SK-N-SH (cell line): ENCODE measurements around the gene ZNF462. TPM values are rescaled to one million over a fixed set of nuclear protein-coding genes. Genes with fewer than 3 reads are reported as not detected.

Experiments used
- CTCF ChIA-PET: fragments of 300-600, 350-600 bp; formaldehyde crosslinking; extraction: SDS; loops from one replicate; lab custom pipeline; 2021; lab: Yijun Ruan, JAX
- POLR2A ChIA-PET: fragments of 350-600 bp; sonication (Branson Sonifier 250); formaldehyde crosslinking; extraction: SDS; loops from one replicate; lab custom pipeline; 2020; ENCODE audit warnings: antibody characterized with exemption, inconsistent platforms; lab: Yijun Ruan, JAX
- DNase-seq: peaks from one replicate; pipeline ENCODE4 v3.0.0; 2012
- H2AFZ ChIP-seq: fragments of 200-600 bp; sonication (generic); 2 replicates; pipeline ENCODE4 v1.8.1; 2016; ENCODE audit warnings: antibody characterized with exemption, mild to moderate bottlenecking, low read depth
- H3F3A ChIP-seq: fragments of 200-600 bp; sonication (generic); replicated peaks from 2 replicates; pipeline ENCODE3; 2016; ENCODE audit warnings: antibody characterized with exemption, mild to moderate bottlenecking; ENCODE audit not compliant: insufficient read depth
- H3K27ac ChIP-seq, 2 experiments: fragments of 200-500 bp in 1 of 2; fragments of 200-600 bp in 1 of 2; sonication (Bioruptor generic) in 1 of 2; sonication (generic), shearing (Covaris generic) in 1 of 2; 2 replicates each; pipeline versions ENCODE4 v1.5.1 to v1.6.1; 2014 to 2016; ENCODE audit warnings: low read depth in 2 of 2, inconsistent platforms in 1 of 2, low read length in 1 of 2, mild to moderate bottlenecking in 1 of 2, mixed read lengths in 1 of 2
- H3K27me3 ChIP-seq: fragments of 200-600 bp; sonication (generic), shearing (Covaris generic); 2 replicates; pipeline ENCODE4 v1.6.1; 2016; ENCODE audit warnings: mixed run types; ENCODE audit not compliant: insufficient read depth
- H3K36me3 ChIP-seq, 2 experiments: fragments of 200-500 bp in 1 of 2; fragments of 200-600 bp in 1 of 2; sonication (Bioruptor generic) in 1 of 2; sonication (generic) in 1 of 2; replicated peaks in 1 of 2; 2 replicates each; pipeline versions ENCODE3 to v1.5.1; 2014 to 2016; ENCODE audit warnings: low read length in 1 of 2, mild to moderate bottlenecking in 1 of 2; ENCODE audit not compliant: insufficient read depth in 2 of 2, control insufficient read depth in 1 of 2
- H3K4me1 ChIP-seq, 2 experiments: fragments of 200-500 bp in 1 of 2; fragments of 200-600 bp in 1 of 2; sonication (Bioruptor generic) in 1 of 2; sonication (generic), shearing (Covaris generic) in 1 of 2; 2 replicates each; pipeline versions ENCODE4 v1.5.1 to v1.6.1; 2014 to 2016; ENCODE audit warnings: low read depth in 1 of 2, low read length in 1 of 2, mixed run types in 1 of 2; ENCODE audit not compliant: insufficient read depth in 2 of 2, control insufficient read depth in 1 of 2
- H3K4me2 ChIP-seq: fragments of 200-600 bp; sonication (generic), shearing (Covaris generic); 2 replicates; pipeline ENCODE4 v1.6.1; 2017; ENCODE audit warnings: mixed run types
- H3K4me3 ChIP-seq, 2 experiments: fragments of 200-500 bp in 1 of 2; fragments of 200-600 bp in 1 of 2; sonication (Bioruptor generic) in 1 of 2; sonication (generic), shearing (Covaris generic) in 1 of 2; 2 replicates each; pipeline versions ENCODE4 v1.5.1 to v1.8.1; 2014 to 2016; ENCODE audit warnings: low read depth in 2 of 2, inconsistent platforms in 1 of 2, low read length in 1 of 2, mild to moderate bottlenecking in 1 of 2, mixed read lengths in 1 of 2, moderate library complexity in 1 of 2
- H3K79me2 ChIP-seq: fragments of 200-600 bp; sonication (generic); 2 replicates; pipeline ENCODE4 v1.8.1; 2017; ENCODE audit warnings: mild to moderate bottlenecking; ENCODE audit not compliant: insufficient read depth
- H3K9ac ChIP-seq: fragments of 200-600 bp; sonication (generic); 2 replicates; pipeline ENCODE4 v1.6.1; 2017; ENCODE audit warnings: mixed run types
- H3K9me2 ChIP-seq: fragments of 200-600 bp; sonication (generic); 2 replicates; pipeline ENCODE4 v1.6.1; 2017; ENCODE audit warnings: mixed run types
- H3K9me3 ChIP-seq: fragments of 200-600 bp; sonication (generic); 2 replicates; pipeline ENCODE4 v1.6.1; 2017; ENCODE audit warnings: mixed run types, mild to moderate bottlenecking, moderate library complexity
- H4K20me1 ChIP-seq: fragments of 200-600 bp; sonication (generic); 2 replicates; pipeline ENCODE4 v1.6.1; 2017; ENCODE audit warnings: mild to moderate bottlenecking, mixed run types; ENCODE audit not compliant: insufficient read depth
- CHD2 ChIP-seq: fragments of 150-350 bp; IDR thresholded peaks from 2 replicates; pipeline ENCODE4 v1.6.1; 2018; ENCODE audit warnings: low read length; ENCODE audit not compliant: partially characterized antibody
- EZH2phosphoT487 ChIP-seq: fragments of 200-600 bp; sonication (generic); IDR thresholded peaks from 2 replicates; pipeline ENCODE4 v1.6.1; 2017; ENCODE audit warnings: low read depth, mixed run types, mild to moderate bottlenecking, antibody characterized with exemption, moderate library complexity, borderline replicate concordance
- MEF2A ChIP-seq: IDR thresholded peaks from 2 replicates; pipeline ENCODE4 v1.4.0; 2012; ENCODE audit warnings: low read depth, borderline replicate concordance
- NFIC ChIP-seq: IDR thresholded peaks from 2 replicates; pipeline ENCODE4 v1.4.0; 2012; ENCODE audit warnings: borderline replicate concordance
- NRF1 ChIP-seq: IDR thresholded peaks from 2 replicates; pipeline ENCODE4 v1.6.1; 2012; ENCODE audit warnings: low read depth, mild to moderate bottlenecking, low read length
- RCOR1 ChIP-seq: fragments of 150-350 bp; IDR thresholded peaks from 2 replicates; pipeline ENCODE4 v1.6.1; 2017; ENCODE audit warnings: antibody characterized with exemption, low read length
- RXRA ChIP-seq: IDR thresholded peaks from 2 replicates; pipeline ENCODE4 v1.4.0; 2012; ENCODE audit warnings: low read depth, mild to moderate bottlenecking, borderline replicate concordance
- TAF1 ChIP-seq: IDR thresholded peaks from 2 replicates; pipeline ENCODE4 v1.6.1; 2012; ENCODE audit warnings: low read depth, mild to moderate bottlenecking, low read length, moderate library complexity, borderline replicate concordance
- TCF12 ChIP-seq: IDR thresholded peaks from 2 replicates; pipeline ENCODE4 v1.4.0; 2012
- TEAD4 ChIP-seq: IDR thresholded peaks from 2 replicates; pipeline ENCODE4 v1.4.0; 2012; ENCODE audit warnings: mild to moderate bottlenecking, borderline replicate concordance; ENCODE audit not compliant: insufficient read depth
- YY1 ChIP-seq: IDR thresholded peaks from 2 replicates; pipeline ENCODE4 v1.4.0; 2012; ENCODE audit warnings: low read depth, mild to moderate bottlenecking
- WGBS: methylation state at CpG from one replicate; pipeline ENCODE4 v1.1.6; 2017; ENCODE audit warnings: low lambda C conversion rate; 5-methylcytosine and 5-hydroxymethylcytosine counted together
- polyA plus RNA-seq, 3 experiments: library from polyadenylated mRNA; depleted of rRNA; stranded (reverse); fragments of >200 nt; gene quantifications; 2 replicates each; pipeline ENCODE4 v1.2.3, GENCODE V29; 2012
- TF ChIP-seq, protein P1 (sequence below): fragments of 200-600 bp; sonication (generic); IDR thresholded peaks from 2 replicates; pipeline ENCODE4 v1.6.1; 2017; ENCODE audit warnings: antibody characterized with exemption, mild to moderate bottlenecking, moderate library complexity
- TF ChIP-seq, protein P2 (sequence below): IDR thresholded peaks from 2 replicates; pipeline ENCODE4 v1.4.0; 2012; ENCODE audit warnings: low read depth, borderline replicate concordance
- TF ChIP-seq, protein P3 (sequence below): fragments of 150-350 bp; IDR thresholded peaks from 2 replicates; pipeline ENCODE4 v1.6.1; 2017; ENCODE audit warnings: antibody characterized with exemption, low read length, low read depth, borderline replicate concordance
- TF ChIP-seq, protein P4 (sequence below): IDR thresholded peaks from 2 replicates; pipeline ENCODE4 v1.6.1; 2012; ENCODE audit warnings: mild to moderate bottlenecking, low read depth, low read length, moderate library complexity

Gene ZNF462
- polyA plus RNA-seq, 1 of the 3 experiments (the other 2 are of a cell fraction), result 5.2 TPM

- no peak overlapping the region for H3K27ac ChIP-seq
- POLR2A ChIA-PET, result no interaction called here
- no peak for DNase-seq
- H3K36me3 ChIP-seq, result no peaks in the 10 kb centered on the region
- CTCF ChIA-PET, result interaction anchor here (0.9 kb wide), 1 partner anchor 24 kb away, joined by 4 read pairs; no protein-coding TSS in a partner anchor
- TF ChIP-seq TCF12 (no peak), RXRA (no peak), EZH2phosphoT487 (no peak), NRF1 (no peak), TEAD4 (no peak), NFIC (no peak), YY1 (no peak)
- TF ChIP-seq, protein P1, sequence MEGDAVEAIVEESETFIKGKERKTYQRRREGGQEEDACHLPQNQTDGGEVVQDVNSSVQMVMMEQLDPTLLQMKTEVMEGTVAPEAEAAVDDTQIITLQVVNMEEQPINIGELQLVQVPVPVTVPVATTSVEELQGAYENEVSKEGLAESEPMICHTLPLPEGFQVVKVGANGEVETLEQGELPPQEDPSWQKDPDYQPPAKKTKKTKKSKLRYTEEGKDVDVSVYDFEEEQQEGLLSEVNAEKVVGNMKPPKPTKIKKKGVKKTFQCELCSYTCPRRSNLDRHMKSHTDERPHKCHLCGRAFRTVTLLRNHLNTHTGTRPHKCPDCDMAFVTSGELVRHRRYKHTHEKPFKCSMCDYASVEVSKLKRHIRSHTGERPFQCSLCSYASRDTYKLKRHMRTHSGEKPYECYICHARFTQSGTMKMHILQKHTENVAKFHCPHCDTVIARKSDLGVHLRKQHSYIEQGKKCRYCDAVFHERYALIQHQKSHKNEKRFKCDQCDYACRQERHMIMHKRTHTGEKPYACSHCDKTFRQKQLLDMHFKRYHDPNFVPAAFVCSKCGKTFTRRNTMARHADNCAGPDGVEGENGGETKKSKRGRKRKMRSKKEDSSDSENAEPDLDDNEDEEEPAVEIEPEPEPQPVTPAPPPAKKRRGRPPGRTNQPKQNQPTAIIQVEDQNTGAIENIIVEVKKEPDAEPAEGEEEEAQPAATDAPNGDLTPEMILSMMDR, result no peak
- no peak overlapping the region for H3K4me2 ChIP-seq
- H3F3A ChIP-seq, result no peaks in the 10 kb centered on the region
- no peaks in the 10 kb centered on the region for H3K4me1 ChIP-seq
- no peak overlapping the region for H3K9ac ChIP-seq
- H2AFZ ChIP-seq, result no peak overlapping the region
- no peaks in the 10 kb centered on the region for H3K9me2 ChIP-seq
- no peaks in the 10 kb centered on the region for H3K9me3 ChIP-seq
- H3K27me3 ChIP-seq, result no peaks in the 10 kb centered on the region
- no peaks in the 10 kb centered on the region for H4K20me1 ChIP-seq
- no peaks in the 10 kb centered on the region for H3K79me2 ChIP-seq
- no peak overlapping the region for H3K4me3 ChIP-seq
Measured at GRCh38 chr9:106828965-106829364, 34.0 kb upstream of the ZNF462 start.

DNA sequence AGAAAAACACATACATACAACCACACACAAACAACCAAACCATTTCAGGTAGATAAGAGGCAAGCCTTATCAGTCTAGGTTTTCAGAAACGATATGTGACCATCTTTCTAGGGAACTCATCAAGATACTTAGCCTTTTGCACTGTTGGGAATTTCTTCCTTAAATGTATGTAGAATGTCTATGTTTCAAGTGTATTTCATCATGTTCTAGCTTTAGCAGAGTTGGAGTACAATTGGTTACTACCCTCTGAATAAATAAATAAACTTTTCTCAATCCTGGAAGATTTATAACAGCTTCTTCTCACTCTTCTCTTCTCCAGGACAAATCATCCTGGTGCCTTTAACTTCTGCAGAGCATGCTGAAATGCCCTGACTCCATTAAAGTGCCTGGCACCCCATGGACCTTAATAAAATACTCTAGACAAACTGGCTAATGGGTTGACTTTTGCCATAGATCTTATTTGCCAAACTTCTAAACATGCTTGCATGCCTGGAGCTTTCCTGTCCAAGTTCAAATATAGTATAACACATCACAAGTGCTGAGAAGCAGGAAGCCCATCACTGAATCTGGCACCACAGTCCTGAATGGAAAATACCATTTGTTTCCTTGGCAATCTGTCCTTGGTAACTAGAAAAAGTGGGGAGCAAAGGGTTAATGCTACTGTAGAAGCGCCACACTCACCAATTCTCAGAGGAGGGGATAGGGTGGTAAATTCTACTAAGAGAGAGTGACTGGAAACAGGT, 33.1 kb upstream of the ZNF462 start:
- Histone ChIP-seq H2AFZ (no peak overlapping the region), H3K27me3 (no peaks in the 10 kb centered on the region), H3K9ac (no peak overlapping the region), H3K27ac (no peak overlapping the region), H3K9me3 (no peaks in the 10 kb centered on the region), H3F3A (no peaks in the 10 kb centered on the region), H3K4me3 (no peak overlapping the region), H3K4me2 (no peak overlapping the region), H3K4me1 (no peaks in the 10 kb centered on the region), H3K9me2 (no peaks in the 10 kb centered on the region), H3K36me3 (no peaks in the 10 kb centered on the region), H3K79me2 (no peaks in the 10 kb centered on the region), H4K20me1 (no peaks in the 10 kb centered on the region)
- TF ChIP-seq, protein P2, sequence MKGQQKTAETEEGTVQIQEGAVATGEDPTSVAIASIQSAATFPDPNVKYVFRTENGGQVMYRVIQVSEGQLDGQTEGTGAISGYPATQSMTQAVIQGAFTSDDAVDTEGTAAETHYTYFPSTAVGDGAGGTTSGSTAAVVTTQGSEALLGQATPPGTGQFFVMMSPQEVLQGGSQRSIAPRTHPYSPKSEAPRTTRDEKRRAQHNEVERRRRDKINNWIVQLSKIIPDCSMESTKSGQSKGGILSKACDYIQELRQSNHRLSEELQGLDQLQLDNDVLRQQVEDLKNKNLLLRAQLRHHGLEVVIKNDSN, result no peak
- no peak for TF ChIP-seq RCOR1
- no peak for TF ChIP-seq YY1
- no peak for TF ChIP-seq TAF1
- TF ChIP-seq MEF2A, result no peak
- TF ChIP-seq EZH2phosphoT487, result no peak
- no peak for TF ChIP-seq CHD2
- TF ChIP-seq, protein P3, sequence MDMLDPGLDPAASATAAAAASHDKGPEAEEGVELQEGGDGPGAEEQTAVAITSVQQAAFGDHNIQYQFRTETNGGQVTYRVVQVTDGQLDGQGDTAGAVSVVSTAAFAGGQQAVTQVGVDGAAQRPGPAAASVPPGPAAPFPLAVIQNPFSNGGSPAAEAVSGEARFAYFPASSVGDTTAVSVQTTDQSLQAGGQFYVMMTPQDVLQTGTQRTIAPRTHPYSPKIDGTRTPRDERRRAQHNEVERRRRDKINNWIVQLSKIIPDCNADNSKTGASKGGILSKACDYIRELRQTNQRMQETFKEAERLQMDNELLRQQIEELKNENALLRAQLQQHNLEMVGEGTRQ, result no peak
- TF ChIP-seq TEAD4, result no peak
- TF ChIP-seq, protein P4, sequence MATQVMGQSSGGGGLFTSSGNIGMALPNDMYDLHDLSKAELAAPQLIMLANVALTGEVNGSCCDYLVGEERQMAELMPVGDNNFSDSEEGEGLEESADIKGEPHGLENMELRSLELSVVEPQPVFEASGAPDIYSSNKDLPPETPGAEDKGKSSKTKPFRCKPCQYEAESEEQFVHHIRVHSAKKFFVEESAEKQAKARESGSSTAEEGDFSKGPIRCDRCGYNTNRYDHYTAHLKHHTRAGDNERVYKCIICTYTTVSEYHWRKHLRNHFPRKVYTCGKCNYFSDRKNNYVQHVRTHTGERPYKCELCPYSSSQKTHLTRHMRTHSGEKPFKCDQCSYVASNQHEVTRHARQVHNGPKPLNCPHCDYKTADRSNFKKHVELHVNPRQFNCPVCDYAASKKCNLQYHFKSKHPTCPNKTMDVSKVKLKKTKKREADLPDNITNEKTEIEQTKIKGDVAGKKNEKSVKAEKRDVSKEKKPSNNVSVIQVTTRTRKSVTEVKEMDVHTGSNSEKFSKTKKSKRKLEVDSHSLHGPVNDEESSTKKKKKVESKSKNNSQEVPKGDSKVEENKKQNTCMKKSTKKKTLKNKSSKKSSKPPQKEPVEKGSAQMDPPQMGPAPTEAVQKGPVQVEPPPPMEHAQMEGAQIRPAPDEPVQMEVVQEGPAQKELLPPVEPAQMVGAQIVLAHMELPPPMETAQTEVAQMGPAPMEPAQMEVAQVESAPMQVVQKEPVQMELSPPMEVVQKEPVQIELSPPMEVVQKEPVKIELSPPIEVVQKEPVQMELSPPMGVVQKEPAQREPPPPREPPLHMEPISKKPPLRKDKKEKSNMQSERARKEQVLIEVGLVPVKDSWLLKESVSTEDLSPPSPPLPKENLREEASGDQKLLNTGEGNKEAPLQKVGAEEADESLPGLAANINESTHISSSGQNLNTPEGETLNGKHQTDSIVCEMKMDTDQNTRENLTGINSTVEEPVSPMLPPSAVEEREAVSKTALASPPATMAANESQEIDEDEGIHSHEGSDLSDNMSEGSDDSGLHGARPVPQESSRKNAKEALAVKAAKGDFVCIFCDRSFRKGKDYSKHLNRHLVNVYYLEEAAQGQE, result no peak
- ChIA-PET POLR2A (no interaction called here), CTCF (interaction anchor here (0.9 kb wide), 1 partner anchor 23 kb away, joined by 4 read pairs; no protein-coding TSS in a partner anchor)
- 23% methylated on average over 2 of the region's 2 CpGs for WGBS
- no peak for DNase-seq
